ENCODE measurements around the gene DLX2.

DLX2 gene

DNA sequence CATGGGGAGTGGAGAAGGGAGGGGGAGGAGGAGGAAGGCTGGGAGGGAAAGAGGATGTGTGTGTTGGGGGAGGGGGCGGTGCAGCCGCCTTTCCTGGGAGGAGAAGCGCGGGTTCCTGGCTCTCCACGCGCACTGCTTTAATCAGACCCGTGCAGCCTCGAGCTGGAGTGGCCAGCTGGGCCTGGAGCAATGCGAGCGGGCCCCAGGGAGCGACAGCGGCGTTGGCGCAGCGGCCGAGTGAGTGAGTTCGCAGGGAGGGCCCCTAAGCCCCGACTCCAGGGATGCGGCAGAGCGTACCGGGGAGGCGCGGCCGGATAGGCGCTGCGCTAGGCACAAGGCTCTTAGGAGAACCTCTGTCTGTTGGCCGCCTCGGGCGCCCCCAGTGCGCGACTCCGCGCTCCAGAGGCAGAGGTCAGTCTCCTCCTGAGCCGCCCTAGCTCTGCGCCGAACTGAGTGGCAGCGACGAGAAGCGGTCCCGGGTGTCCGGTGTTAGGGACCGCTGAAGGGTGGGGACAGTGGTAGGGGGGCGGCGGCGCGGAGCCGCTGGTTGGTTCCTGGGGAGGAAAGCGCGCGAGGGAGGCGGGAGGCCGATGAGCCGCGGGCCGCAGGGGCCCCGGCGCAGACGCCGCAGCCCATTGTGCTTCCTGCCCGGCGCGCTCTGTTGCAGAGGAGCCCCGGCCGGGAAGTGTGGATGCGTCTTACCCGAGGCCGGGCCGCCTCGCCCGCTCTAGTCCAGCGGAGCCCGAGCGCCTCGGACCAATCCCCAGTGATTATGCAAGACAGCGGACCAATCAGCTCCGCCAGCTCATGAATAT, 17.8 kb downstream of the DLX2 start:
- H3K79me2 ChIP-seq (ENCODE audit: insufficient read depth, low read depth), result no peaks in the 10 kb centered on the region
- H3K4me2 ChIP-seq, result peak overlapping the region; percentile 28
- TF ChIP-seq, protein P1, sequence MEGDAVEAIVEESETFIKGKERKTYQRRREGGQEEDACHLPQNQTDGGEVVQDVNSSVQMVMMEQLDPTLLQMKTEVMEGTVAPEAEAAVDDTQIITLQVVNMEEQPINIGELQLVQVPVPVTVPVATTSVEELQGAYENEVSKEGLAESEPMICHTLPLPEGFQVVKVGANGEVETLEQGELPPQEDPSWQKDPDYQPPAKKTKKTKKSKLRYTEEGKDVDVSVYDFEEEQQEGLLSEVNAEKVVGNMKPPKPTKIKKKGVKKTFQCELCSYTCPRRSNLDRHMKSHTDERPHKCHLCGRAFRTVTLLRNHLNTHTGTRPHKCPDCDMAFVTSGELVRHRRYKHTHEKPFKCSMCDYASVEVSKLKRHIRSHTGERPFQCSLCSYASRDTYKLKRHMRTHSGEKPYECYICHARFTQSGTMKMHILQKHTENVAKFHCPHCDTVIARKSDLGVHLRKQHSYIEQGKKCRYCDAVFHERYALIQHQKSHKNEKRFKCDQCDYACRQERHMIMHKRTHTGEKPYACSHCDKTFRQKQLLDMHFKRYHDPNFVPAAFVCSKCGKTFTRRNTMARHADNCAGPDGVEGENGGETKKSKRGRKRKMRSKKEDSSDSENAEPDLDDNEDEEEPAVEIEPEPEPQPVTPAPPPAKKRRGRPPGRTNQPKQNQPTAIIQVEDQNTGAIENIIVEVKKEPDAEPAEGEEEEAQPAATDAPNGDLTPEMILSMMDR (conservative IDR thresholded peaks at IDR 0.05; ENCODE audit: low read depth, low read length), result no peak
- H3K9ac ChIP-seq, result no peak overlapping the region; the same call in 1 of the 2 replicates
- H3K27me3 ChIP-seq (ENCODE audit: insufficient read depth, low read depth), result peaks cover 50% of the 10 kb centered on the region
- peaks cover 4% of the 10 kb centered on the region for H3K4me1 ChIP-seq (ENCODE audit: low read depth, poor library complexity, severe bottlenecking)
- H2AFZ ChIP-seq (ENCODE audit: low read depth), result peak overlapping the region; percentile 65
- no peaks in the 10 kb centered on the region for H4K20me1 ChIP-seq (ENCODE audit: insufficient read depth)
- peak overlapping the region; percentile 86 for H3K4me3 ChIP-seq (IDR thresholded peaks at IDR 0.05; ENCODE audit: insufficient read depth, low read depth, low read length)
- H3K36me3 ChIP-seq (ENCODE audit: insufficient read depth), result no peaks in the 10 kb centered on the region
- no peak overlapping the region for H3K27ac ChIP-seq

DNA sequence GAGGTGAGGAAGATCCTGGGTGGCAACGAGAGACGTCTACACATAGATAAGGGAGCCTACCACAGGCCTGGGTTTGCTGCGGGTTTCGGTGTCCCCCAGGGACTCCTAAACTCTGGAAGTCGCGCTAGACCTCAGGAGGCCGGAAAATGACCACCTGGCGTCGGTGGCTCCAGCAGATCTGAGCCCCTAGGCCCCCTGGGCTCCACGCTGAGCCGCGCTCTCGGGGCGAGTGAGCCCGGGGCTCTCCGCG, 18.4 kb downstream of the DLX2 start:
- Histone ChIP-seq H2AFZ (ENCODE audit: low read depth) (peak overlapping the region; percentile 65), H4K20me1 (ENCODE audit: insufficient read depth) (no peaks in the 10 kb centered on the region), H3K4me1 (ENCODE audit: low read depth, poor library complexity, severe bottlenecking) (peaks cover 4% of the 10 kb centered on the region), H3K9ac (no peak overlapping the region), H3K27me3 (ENCODE audit: insufficient read depth, low read depth) (peaks cover 44% of the 10 kb centered on the region), H3K36me3 (ENCODE audit: insufficient read depth) (no peaks in the 10 kb centered on the region), H3K79me2 (ENCODE audit: insufficient read depth, low read depth) (no peaks in the 10 kb centered on the region), H3K4me2 (peak overlapping the region; percentile 28), H3K4me3 (IDR thresholded peaks at IDR 0.05; ENCODE audit: insufficient read depth, low read depth, low read length) (no peak overlapping the region), H3K27ac (no peak overlapping the region)
- TF ChIP-seq, protein P1 (conservative IDR thresholded peaks at IDR 0.05; ENCODE audit: low read depth, low read length), result no peak

DNA sequence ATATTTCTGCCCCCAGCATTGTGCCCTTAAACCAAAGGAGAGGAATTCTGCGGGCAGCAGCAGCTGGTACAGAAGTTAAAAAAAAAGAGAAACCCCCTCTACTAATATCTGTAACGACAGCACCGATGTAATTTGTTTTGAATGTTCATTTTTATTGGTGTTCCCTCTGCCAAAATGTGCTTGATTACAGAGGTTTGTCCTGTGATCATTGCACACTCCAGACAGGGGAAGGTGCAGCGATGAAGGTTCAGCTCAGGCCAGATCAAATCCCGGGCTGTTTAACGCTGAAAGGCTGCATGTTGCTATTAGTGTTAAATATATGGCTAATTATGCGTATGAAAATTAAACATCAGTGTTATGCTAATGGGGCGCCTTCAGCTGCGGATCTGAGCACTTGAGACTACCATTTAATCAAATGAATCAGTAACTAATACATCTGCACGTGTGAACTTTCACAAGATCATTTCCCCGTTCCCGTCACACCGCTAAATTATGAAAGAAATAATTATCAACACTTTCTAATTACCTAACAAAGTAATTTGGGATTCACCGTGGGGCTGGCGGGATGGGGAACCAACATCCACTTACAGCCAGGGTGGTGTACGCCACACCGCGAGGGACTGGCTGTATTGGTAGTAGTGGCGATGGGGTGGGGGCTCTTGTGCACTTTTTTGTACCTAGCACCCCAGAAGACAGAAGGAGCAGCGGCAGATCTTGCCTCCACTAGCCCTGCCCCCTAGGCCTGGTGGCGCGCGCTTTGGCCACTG, 18.9 kb downstream of the DLX2 start:
- no peaks in the 10 kb centered on the region for H4K20me1 ChIP-seq (ENCODE audit: insufficient read depth)

DNA sequence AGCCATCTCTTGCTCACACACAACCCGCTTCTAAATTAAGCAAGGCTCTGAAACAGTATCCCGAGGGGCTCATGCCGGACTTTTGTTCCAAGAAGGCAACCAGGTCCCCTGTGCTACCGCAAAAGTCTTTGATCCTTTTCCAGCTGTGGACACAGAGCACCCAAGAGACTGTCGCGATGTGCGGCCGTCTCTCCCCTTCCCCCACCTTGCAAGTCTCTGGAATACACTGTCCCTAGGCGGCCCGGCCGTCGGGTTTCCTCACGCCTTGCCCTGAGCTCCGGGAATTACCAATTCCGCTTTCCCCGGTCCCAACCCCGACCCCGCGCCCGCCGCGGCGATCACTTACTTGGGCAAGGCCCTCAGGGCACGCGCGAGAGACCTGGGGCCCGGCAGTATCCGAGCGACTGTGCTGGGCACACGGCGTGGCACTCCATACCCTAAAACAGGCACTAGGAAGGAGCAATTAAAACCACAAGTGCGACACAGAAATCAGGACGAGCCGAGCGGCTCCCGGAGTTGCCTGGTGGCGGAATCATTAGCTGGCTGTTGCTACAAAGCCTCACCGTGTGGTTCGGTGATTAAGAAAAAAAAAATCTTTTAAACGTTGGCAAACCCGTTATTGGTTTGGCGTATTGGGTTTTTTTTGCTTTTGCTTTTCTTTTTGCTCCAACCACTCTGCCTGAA, 19.6 kb downstream of the DLX2 start:
- Histone ChIP-seq H3K4me1 (ENCODE audit: low read depth, poor library complexity, severe bottlenecking) (peaks cover 4% of the 10 kb centered on the region), H2AFZ (ENCODE audit: low read depth) (no peak overlapping the region), H3K4me3 (IDR thresholded peaks at IDR 0.05; ENCODE audit: insufficient read depth, low read depth, low read length) (no peak overlapping the region), H3K27me3 (ENCODE audit: insufficient read depth, low read depth) (peaks cover 32% of the 10 kb centered on the region), H3K4me2 (no peak overlapping the region), H3K36me3 (ENCODE audit: insufficient read depth) (no peaks in the 10 kb centered on the region), H4K20me1 (ENCODE audit: insufficient read depth) (no peaks in the 10 kb centered on the region), H3K9ac (no peak overlapping the region), H3K27ac (no peak overlapping the region), H3K79me2 (ENCODE audit: insufficient read depth, low read depth) (no peaks in the 10 kb centered on the region)
- TF ChIP-seq, protein P1 (conservative IDR thresholded peaks at IDR 0.05; ENCODE audit: low read depth, low read length), result no peak

More for the DNA sequence above, 18.9 kb downstream of the DLX2 start:
- H3K79me2 ChIP-seq (ENCODE audit: insufficient read depth, low read depth), result no peaks in the 10 kb centered on the region
- peak overlapping the region; percentile 28; the same call in 1 of the 2 replicates for H3K4me2 ChIP-seq
- H3K36me3 ChIP-seq (ENCODE audit: insufficient read depth), result no peaks in the 10 kb centered on the region
- H3K27ac ChIP-seq, result no peak overlapping the region
- peaks cover 4% of the 10 kb centered on the region for H3K4me1 ChIP-seq (ENCODE audit: low read depth, poor library complexity, severe bottlenecking)
- peak overlapping the region; percentile 65; the same call in 1 of the 2 replicates for H2AFZ ChIP-seq (ENCODE audit: low read depth)
- H3K4me3 ChIP-seq (IDR thresholded peaks at IDR 0.05; ENCODE audit: insufficient read depth, low read depth, low read length), result no peak overlapping the region
- peaks cover 39% of the 10 kb centered on the region for H3K27me3 ChIP-seq (ENCODE audit: insufficient read depth, low read depth)
- TF ChIP-seq, protein P1 (conservative IDR thresholded peaks at IDR 0.05; ENCODE audit: low read depth, low read length), result no peak
- H3K9ac ChIP-seq, result no peak overlapping the region

All from KMS-11 (cell line).